ENCODE measurements around the gene TNPO3.

- TF ChIP-seq POLR2A (IDR thresholded peaks at IDR 0.05), result no peak
- no peak for TF ChIP-seq CTCF (IDR thresholded peaks at IDR 0.05)
These were observed 93.8 kb downstream of the TNPO3 start for GRCh38 chr7:128961030-128961659.

Data from right lobe of liver (tissue), 4 donors.